Stimulated activated CD8-positive, alpha-beta memory T cell treated with anti-CD3 and anti-CD28 coated beads, Interleukin-15, amount 100 ng/mL, for 48 hours (primary cell): Measurements from ENCODE around the gene ATG9B.
A peak's percentile ranks its signal among the peaks of the same experiment; 100 is the strongest.
"Not testable (repeated sequence)": the region's sequence is repeated elsewhere in the genome, so short reads cannot be mapped to it uniquely, and the experiment has no call there.

Experiments used
- DNase-seq, 2 donors: peaks; one replicate each; pipeline ENCODE4 v3.0.0-alpha.2; 2020; ENCODE audit warnings: low read depth in 2 of 2

The ATG9B gene

GRCh38 chr7:151017370-151017952, 6.8 kb downstream of the ATG9B start:
- no peak for DNase-seq

- no peak for DNase-seq
Measured at GRCh38 chr7:151016942-151017341, 7.4 kb downstream of the ATG9B start.

DNA sequence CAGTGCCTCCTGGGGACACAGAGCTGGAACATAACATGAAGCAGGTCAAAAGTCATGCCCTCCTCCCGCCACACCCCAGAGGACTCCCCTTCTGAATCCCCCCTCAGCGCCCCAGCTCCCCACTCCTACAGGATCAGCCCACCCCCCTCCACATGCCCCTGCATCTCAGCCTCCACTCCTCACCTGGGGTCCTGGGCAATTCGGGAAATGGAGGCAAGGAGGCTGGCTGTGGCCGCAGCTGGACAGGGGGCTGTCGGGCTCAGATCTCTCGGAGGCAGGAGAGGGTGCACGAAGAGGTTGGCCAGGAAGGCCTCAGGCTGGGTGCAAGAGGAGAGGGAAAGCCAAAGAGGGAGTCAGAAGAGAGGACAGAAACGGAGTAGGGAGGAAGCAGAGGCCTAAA, 7.8 kb downstream of the ATG9B start:
- DNase-seq = no peak

- no peak for DNase-seq
Measured at GRCh38 chr7:151015967-151016366, 8.3 kb downstream of the ATG9B start.

DNA sequence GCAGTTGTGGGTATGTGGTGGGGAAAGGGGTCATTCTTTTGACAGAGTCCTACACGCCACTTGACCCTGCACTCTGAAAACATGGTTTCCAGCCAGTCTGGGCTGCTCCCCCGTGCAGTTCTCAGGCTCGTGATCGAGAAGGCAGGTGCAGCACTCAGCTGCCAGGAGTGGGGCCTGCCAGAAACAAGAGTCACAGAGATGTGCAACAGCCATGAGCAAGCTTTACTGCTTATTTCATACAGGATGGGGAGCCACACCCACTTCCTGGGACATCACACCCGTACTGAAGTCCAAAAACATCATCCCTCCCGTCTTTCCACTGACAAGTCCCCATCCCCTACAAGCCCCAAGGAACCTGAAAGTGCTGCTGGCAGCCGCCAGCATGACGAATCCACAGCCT, 9.3 kb downstream of the ATG9B start:
- DNase-seq = no peak

GRCh38 chr7:151013733-151014497, 10.4 kb downstream of the ATG9B start:
- peak; percentile 75 to 84 for DNase-seq

GRCh38 chr7:151013356-151013732, 10.9 kb downstream of the ATG9B start:
- DNase-seq = no peak

- no peak for DNase-seq
Measured at GRCh38 chr7:151012911-151013347, 11.4 kb downstream of the ATG9B start.

DNA sequence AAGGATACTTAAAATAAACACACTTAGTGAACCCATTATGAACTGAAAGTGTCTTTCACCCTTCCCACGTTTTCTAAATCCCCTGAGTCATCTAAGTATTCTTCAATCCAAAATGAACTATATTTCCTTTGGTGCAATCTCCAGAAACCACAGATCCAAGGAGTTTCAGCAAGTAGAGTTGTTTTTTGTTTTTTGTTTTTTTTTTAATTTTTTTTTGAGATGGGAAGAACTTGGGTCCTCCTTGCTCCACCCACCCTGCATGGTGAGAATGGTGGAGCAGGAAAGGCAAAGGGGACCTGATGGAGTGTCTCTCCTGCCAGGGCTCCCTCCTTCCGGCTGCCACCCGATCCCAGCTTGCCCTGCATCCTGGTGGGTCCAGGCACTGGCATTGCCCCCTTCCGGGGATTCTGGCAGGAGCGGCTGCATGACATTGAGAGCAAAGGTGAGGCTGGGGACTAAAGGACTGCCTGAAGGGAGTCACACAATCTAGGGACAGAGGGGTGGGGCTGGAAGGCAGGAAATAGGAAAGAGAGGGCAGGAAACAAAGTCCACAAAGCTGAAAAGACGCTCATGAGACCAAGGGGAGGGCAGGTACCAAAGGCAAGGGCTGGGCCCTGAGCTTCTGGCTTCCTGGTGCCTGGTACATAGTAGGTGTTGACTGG, 12.1 kb downstream of the ATG9B start:
- DNase-seq = no peak

GRCh38 chr7:151011616-151012015, 12.7 kb downstream of the ATG9B start:
- not testable (repeated sequence) for DNase-seq

DNA sequence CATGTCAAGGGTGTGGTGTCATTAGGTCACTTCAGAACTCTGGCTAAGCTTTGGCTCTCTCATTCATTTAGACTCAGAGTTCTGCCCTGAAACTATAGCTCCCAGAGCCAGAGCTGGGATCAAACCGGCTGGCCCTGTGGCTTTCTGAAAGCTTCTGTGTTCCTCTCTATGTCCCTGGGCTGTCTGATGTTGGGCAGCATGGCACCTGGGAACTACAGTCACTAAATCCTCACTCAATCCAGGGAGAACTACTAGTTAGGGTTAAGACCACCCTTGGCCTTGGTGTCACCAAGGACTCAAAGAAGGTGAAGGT, 13.2 kb downstream of the ATG9B start:
- no peak for DNase-seq

DNA sequence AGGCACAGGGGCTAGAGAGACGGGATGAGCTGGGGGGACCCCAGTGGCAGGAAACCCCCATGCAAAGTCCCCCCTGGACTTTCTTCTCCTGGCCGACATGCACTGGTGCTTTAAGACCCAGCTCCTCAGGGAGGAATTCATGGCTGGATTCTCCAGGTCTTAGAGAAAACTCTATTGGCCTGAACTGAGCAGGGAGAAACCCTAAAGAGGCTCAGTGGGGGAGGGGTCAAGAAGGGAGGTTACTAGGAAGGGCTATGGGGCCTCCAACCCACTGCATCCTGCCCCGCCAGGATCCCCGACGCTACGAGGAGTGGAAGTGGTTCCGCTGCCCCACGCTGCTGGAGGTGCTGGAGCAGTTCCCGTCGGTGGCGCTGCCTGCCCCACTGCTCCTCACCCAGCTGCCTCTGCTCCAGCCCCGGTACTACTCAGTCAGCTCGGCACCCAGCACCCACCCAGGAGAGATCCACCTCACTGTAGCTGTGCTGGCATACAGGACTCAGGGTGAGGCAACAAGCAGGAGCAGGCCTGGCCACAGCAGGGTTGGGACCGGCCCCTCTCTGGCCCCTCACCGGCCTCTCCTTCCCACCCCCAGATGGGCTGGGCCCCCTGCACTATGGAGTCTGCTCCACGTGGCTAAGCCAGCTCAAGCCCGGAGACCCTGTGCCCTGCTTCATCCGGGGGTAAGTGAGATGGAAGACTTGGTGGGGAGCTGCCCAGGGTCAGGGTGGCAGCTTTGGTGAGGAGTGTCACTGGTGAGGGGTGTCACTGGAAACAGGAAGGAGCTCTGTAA, 13.8 kb downstream of the ATG9B start:
- DNase-seq = no peak

- DNase-seq = no peak
Measured at GRCh38 chr7:151010037-151010306, 14.3 kb downstream of the ATG9B start.

DNA sequence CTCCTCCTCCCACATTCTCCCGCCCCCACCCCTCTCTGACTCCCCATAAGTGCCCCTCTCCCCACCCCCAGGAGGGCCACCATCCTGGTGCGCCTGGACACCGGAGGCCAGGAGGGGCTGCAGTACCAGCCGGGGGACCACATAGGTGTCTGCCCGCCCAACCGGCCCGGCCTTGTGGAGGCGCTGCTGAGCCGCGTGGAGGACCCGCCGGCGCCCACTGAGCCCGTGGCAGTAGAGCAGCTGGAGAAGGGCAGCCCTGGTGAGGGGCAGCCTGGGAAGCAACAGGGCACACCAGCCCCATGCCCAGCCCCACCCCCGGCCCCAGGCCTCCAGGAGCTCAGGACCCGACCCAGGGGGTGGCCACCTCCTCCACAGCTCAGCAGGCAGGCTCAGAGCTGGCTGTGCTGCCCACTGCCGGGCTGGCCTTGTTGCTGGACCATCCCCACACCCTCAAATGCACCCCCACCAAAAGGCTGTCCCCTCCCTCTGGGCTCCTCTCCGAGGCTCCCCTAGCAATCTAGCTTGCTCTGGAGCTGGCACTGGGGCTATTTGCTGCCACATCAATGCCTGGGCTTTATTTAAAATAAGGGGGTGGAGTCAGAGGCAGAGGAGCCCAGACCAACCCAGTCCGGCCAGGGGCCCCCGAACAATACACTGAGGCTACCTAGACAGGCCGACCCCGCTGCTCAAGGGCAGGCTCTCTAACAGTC, 14.8 kb downstream of the ATG9B start:
- no peak for DNase-seq

GRCh38 chr7:151008511-151009323, 15.6 kb downstream of the ATG9B start:
- peak; percentile 76 to 79 for DNase-seq

DNA sequence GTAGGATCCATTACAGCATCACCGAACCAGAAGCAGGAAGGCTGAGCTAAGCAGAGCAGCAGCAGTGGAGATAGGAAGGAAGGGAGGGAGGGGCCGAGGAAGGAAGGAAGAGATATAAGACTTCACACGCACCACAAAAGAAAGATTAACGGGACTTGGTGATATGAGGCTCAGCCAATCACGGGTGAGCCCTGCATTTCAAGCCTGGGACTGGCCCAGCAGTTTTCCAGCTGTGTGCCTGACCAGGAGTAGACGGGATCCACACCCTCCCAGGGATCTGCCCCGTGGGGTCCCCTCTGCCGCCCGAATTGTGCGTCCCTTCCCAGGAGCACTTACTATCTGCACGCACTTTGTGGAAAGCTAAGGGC, 16.2 kb downstream of the ATG9B start:
- no peak for DNase-seq

- DNase-seq = no peak
Measured at GRCh38 chr7:151007469-151007898, 16.8 kb downstream of the ATG9B start.

GRCh38 chr7:151006590-151007300, 17.5 kb downstream of the ATG9B start:
- no peak for DNase-seq

- no peak for DNase-seq
Measured at GRCh38 chr7:151005566-151005965, 18.7 kb downstream of the ATG9B start.

DNA sequence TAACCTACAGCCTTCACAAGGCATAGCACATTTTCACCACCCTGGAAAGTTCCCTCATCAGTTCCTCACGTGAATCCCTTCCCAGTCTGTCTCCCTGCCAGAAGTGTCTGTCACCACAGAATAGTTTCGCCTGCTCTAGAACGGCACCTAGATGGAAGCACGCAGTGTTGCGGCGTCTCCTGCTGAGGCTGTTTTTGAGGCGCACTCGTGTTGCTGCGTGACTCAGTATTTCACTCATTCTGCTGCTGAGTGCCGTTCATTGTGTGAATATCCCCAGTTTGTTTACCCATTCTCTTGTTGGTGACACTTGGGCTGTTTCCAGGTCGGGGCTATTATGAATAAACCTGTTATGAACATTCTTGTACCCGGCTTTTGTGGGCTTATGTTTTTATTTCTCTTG, 20.7 kb downstream of the ATG9B start:
- DNase-seq = no peak

DNA sequence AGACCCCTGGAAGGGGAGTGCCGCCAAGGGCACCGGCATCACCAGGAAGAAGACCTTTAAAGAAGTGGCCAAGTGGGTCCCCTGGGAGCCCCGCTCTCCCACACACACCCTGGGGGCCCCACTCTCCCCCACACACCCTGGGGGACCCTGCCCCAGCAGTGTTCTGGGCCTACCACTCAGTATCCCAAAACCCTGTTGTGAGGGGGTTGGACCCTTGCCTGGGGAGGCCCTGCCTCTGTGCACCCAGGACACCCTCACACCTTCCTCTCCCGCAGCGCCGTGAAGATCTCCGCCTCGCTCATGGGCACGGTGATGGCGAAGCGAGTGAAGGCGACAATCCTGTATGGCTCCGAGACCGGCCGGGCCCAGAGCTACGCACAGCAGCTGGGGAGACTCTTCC, 22.7 kb downstream of the ATG9B start:
- no peak for DNase-seq
